Upper lobe of left lung (tissue), 6 donors: ENCODE results near the gene KIF2C. TPM values are rescaled to one million over a fixed set of nuclear protein-coding genes. Genes with fewer than 3 reads are reported as not detected.
A peak's percentile ranks its signal among the peaks of the same experiment; 100 is the strongest.

Experiments used
- ATAC-seq, 2 donors: fragments of 200-7000 bp; cut with Tn5 transposase; one replicate each; pipeline ENCODE4 v1.9.1; 2022; ENCODE audit warnings: mild to moderate bottlenecking in 2 of 2, moderate library complexity in 2 of 2; ENCODE audit not compliant: low FRiP score in 2 of 2
- DNase-seq, 2 donors: peaks; one replicate each; pipeline ENCODE4 v3.0.0-alpha.2; 2019 to 2020
- H3K27ac ChIP-seq, 4 donors: fragments of 200-600 bp; sonication (generic); one replicate each; pipeline ENCODE4 v1.5.1; 2016 to 2019
- H3K27me3 ChIP-seq, 4 donors: fragments of 200-600 bp; sonication (generic); one replicate each; pipeline ENCODE4 v1.5.1; 2017 to 2019
- H3K36me3 ChIP-seq, 4 donors: fragments of 200-600 bp; sonication (generic); one replicate each; pipeline ENCODE4 v1.5.1; 2016 to 2019
- H3K4me1 ChIP-seq, 4 donors: fragments of 200-600 bp; sonication (generic); one replicate each; pipeline ENCODE4 v1.5.1; 2018 to 2019
- H3K4me3 ChIP-seq, 4 donors: fragments of 200-600 bp; sonication (generic); one replicate each; pipeline ENCODE4 v1.5.1; 2017 to 2019; ENCODE audit warnings: mild to moderate bottlenecking in 2 of 4, moderate library complexity in 1 of 4
- H3K9me3 ChIP-seq, 4 donors: fragments of 200-600 bp; sonication (generic); one replicate each; pipeline ENCODE4 v1.5.1; 2018 to 2019
- EP300 ChIP-seq, 4 donors: sonication (generic); formaldehyde crosslinking; IDR thresholded peaks; one replicate each; pipeline ENCODE4 v1.5.1; 2017; ENCODE audit warnings: antibody characterized with exemption in 4 of 4, control low read depth in 2 of 4
- POLR2A ChIP-seq, 4 donors: fragments of 450-650 bp; IDR thresholded peaks; one replicate each; pipeline ENCODE4 v1.5.1; 2016 to 2017; ENCODE audit warnings: antibody characterized with exemption in 4 of 4, mild to moderate bottlenecking in 2 of 4
- POLR2AphosphoS5 ChIP-seq, 2 donors: sonication (generic); formaldehyde crosslinking; IDR thresholded peaks; one replicate each; pipeline ENCODE4 v1.5.1; 2017; ENCODE audit warnings: antibody characterized with exemption in 2 of 2
- WGBS, 2 donors: methylation state at CpG; one replicate each; pipeline ENCODE4 v1.1.5; 2017 to 2018; 5-methylcytosine and 5-hydroxymethylcytosine counted together
- total RNA-seq, 6 donors: library from RNA; depleted of rRNA in 4 of 6; stranded (reverse); fragments of >200 nt in 4 of 6; gene quantifications; one replicate each; pipeline versions ENCODE4 v1.1.0 to v1.2.1, GENCODE V29; 2016 to 2021
- TF ChIP-seq, protein P1 (sequence below), 6 experiments: fragments of 450-650 bp in 4 of 6; fragments of 200-600 bp in 2 of 6; sonication (generic) in 2 of 6; IDR thresholded peaks; one replicate each; pipeline ENCODE4 v1.5.1; 2016 to 2019; ENCODE audit warnings: antibody characterized with exemption in 6 of 6
- donor health status: DM: no; HTN: no; CAD: no; lungs with moderate emphysema.
- donor health status: DM: no; HTN: yes; CAD: no; lungs with severe emphysema.

KIF2C gene
- total RNA-seq, 6 donors from 2014 or later, result 1.5 to 2.7 (median 2.6) TPM; not detected in 1

- peaks cover 16 to 33% (median 24%) of the 10 kb centered on the region in 4 donors for H3K4me1 ChIP-seq
- no peaks in the 10 kb centered on the region for H3K9me3 ChIP-seq
- peaks cover 11 to 62% (median 45%) of the 10 kb centered on the region in 4 donors for H3K36me3 ChIP-seq
- no peaks in the 10 kb centered on the region for H3K27me3 ChIP-seq
- H3K27ac ChIP-seq, result no peak overlapping the region
- DNase-seq (no peak), ATAC-seq (no peak)
- peak overlapping the region in 1 of 4 donors; percentile 91 for H3K4me3 ChIP-seq
- no peak for TF ChIP-seq EP300 (IDR thresholded peaks at IDR 0.05)
- TF ChIP-seq POLR2AphosphoS5 (IDR thresholded peaks at IDR 0.05), result no peak
- no peak for TF ChIP-seq POLR2A (IDR thresholded peaks at IDR 0.05)
- TF ChIP-seq, protein P1, sequence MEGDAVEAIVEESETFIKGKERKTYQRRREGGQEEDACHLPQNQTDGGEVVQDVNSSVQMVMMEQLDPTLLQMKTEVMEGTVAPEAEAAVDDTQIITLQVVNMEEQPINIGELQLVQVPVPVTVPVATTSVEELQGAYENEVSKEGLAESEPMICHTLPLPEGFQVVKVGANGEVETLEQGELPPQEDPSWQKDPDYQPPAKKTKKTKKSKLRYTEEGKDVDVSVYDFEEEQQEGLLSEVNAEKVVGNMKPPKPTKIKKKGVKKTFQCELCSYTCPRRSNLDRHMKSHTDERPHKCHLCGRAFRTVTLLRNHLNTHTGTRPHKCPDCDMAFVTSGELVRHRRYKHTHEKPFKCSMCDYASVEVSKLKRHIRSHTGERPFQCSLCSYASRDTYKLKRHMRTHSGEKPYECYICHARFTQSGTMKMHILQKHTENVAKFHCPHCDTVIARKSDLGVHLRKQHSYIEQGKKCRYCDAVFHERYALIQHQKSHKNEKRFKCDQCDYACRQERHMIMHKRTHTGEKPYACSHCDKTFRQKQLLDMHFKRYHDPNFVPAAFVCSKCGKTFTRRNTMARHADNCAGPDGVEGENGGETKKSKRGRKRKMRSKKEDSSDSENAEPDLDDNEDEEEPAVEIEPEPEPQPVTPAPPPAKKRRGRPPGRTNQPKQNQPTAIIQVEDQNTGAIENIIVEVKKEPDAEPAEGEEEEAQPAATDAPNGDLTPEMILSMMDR (IDR thresholded peaks at IDR 0.05), result no peak
- 80 to 88% methylated on average over 7 to 14 of the region's 14 CpGs for WGBS, 2 donors
Measured at GRCh38 chr1:44777547-44777946, 37.9 kb downstream of the KIF2C start.

DNA sequence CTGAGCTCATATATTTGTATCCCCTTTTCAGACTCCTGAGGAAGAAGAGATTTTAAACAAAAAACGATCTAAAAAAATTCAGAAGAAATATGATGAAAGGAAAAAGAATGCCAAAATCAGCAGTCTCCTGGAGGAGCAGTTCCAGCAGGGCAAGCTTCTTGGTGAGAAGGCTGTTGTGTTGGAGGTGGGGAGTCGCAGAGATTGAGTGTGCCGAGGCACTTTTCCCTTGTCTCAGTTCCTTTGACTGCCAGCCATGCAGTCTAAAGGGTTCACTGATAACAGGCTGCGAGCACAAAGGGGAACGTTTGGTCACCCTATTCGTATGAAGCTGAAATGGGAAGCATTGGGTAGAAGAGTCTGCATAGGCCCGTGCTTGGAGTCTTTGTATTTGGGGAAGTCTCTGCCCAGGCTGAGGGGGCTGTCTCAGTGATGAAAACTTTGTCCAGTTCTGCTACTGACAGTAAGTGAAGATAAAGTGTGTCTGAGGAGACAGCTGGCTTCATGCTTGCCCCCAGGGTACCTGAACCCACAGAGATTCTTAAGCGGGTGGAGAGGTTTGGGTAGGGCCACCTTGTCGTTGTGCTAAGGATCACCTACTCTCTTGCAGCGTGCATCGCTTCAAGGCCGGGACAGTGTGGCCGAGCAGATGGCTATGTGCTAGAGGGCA lies 38.5 kb downstream of the KIF2C start:
- ATAC-seq (no peak), DNase-seq (no peak)
- Histone ChIP-seq H3K27ac (no peak overlapping the region), H3K4me3 (peak overlapping the region in 1 of 4 donors; percentile 91), H3K9me3 (no peaks in the 10 kb centered on the region), H3K27me3 (no peaks in the 10 kb centered on the region), H3K36me3 (peaks cover 11 to 62% (median 45%) of the 10 kb centered on the region in 4 donors), H3K4me1 (peaks cover 16 to 33% (median 24%) of the 10 kb centered on the region in 4 donors)
- WGBS, 2 donors, result 70 to 72% methylated on average over 13 of the region's 13 CpGs
- TF ChIP-seq, protein P1 (IDR thresholded peaks at IDR 0.05), result no peak
- no peak for TF ChIP-seq POLR2AphosphoS5 (IDR thresholded peaks at IDR 0.05)
- no peak for TF ChIP-seq POLR2A (IDR thresholded peaks at IDR 0.05)
- no peak for TF ChIP-seq EP300 (IDR thresholded peaks at IDR 0.05)

- DNase-seq, result no peak
- WGBS, 2 donors, result 90 to 98% methylated on average over 6 of the region's 6 CpGs
- Histone ChIP-seq H3K36me3 (peaks cover 11 to 62% (median 45%) of the 10 kb centered on the region in 4 donors), H3K27me3 (no peaks in the 10 kb centered on the region), H3K9me3 (no peaks in the 10 kb centered on the region), H3K4me1 (peaks cover 22 to 38% (median 30%) of the 10 kb centered on the region in 4 donors), H3K27ac (no peak overlapping the region), H3K4me3 (no peak overlapping the region)
- TF ChIP-seq, protein P1 (IDR thresholded peaks at IDR 0.05), result no peak
- TF ChIP-seq POLR2A (IDR thresholded peaks at IDR 0.05) (no peak), EP300 (IDR thresholded peaks at IDR 0.05) (no peak), POLR2AphosphoS5 (IDR thresholded peaks at IDR 0.05) (no peak)
- no peak for ATAC-seq
Measured at GRCh38 chr1:44778705-44779576, 39.3 kb downstream of the KIF2C start.

GRCh38 chr1:44780583-44781121 lies 41.0 kb downstream of the KIF2C start:
- Histone ChIP-seq H3K9me3 (no peaks in the 10 kb centered on the region), H3K4me3 (no peak overlapping the region), H3K27me3 (no peaks in the 10 kb centered on the region), H3K36me3 (peaks cover 11 to 62% (median 45%) of the 10 kb centered on the region in 4 donors), H3K4me1 (peaks cover 32 to 48% (median 38%) of the 10 kb centered on the region in 4 donors), H3K27ac (no peak overlapping the region)
- 94 to 97% methylated on average over 14 of the region's 14 CpGs for WGBS, 2 donors
- ATAC-seq, result no peak
- no peak for TF ChIP-seq EP300 (IDR thresholded peaks at IDR 0.05)
- no peak for TF ChIP-seq POLR2AphosphoS5 (IDR thresholded peaks at IDR 0.05)
- TF ChIP-seq, protein P1 (IDR thresholded peaks at IDR 0.05), result no peak
- no peak for TF ChIP-seq POLR2A (IDR thresholded peaks at IDR 0.05)
- DNase-seq, result no peak
